C4-2B (cell line): ENCODE measurements around the gene TRAPPC3.
A peak's percentile ranks its signal among the peaks of the same experiment; 100 is the strongest.
"Not testable (repeated sequence)": the region's sequence is repeated elsewhere in the genome, so short reads cannot be mapped to it uniquely, and the experiment has no call there.

Source experiments
- H3K27ac ChIP-seq: fragments of 450-650 bp; 2 replicates; pipeline ENCODE4 v1.5.1; 2017
- CTCF ChIP-seq: fragments of 450-650 bp; conservative IDR thresholded peaks from 2 replicates; pipeline ENCODE4 v1.5.1; 2017; ENCODE audit warnings: mild to moderate bottlenecking
- ZFX ChIP-seq: fragments of 450-650 bp; IDR thresholded peaks from 2 replicates; pipeline ENCODE4 v1.6.1; 2017

TRAPPC3 gene

GRCh38 chr1:36149237-36149972, at the start of gene TRAPPC3:
Gene TRAPPC3, minus strand, starts transcription at chr1:36149486. Its CDS starts 108 bp downstream, at chr1:36149378.
- TF ChIP-seq CTCF, result peak; percentile 99
- peak; percentile 76; the same call in 1 of the 2 replicates for TF ChIP-seq ZFX
- H3K27ac ChIP-seq, result peak within 1 kb of the TSS; percentile 87

- TF ChIP-seq ZFX (no peak), CTCF (no peak)
- peak overlapping the region; percentile 65; the same call in 1 of the 2 replicates for H3K27ac ChIP-seq
These were observed 49.4 kb upstream of the TRAPPC3 start for GRCh38 chr1:36198641-36199040.

- H3K27ac ChIP-seq, result not testable (repeated sequence)
These were observed 47.5 kb upstream of the TRAPPC3 start for GRCh38 chr1:36196805-36197204.

- no peak for TF ChIP-seq ZFX
- TF ChIP-seq CTCF, result peak; percentile 93
- H3K27ac ChIP-seq, result peak overlapping the region; percentile 16
These were observed 38.7 kb upstream of the TRAPPC3 start for GRCh38 chr1:36187800-36188593.

- no peak overlapping the region for H3K27ac ChIP-seq
- TF ChIP-seq ZFX, result no peak
- no peak for TF ChIP-seq CTCF
These were observed 34.1 kb upstream of the TRAPPC3 start for GRCh38 chr1:36183309-36183856.

GRCh38 chr1:36182734-36183133, 33.4 kb upstream of the TRAPPC3 start:
- H3K27ac ChIP-seq, result no peak overlapping the region
- TF ChIP-seq ZFX (no peak), CTCF (no peak)

GRCh38 chr1:36179220-36179600, 29.9 kb upstream of the TRAPPC3 start:
- no peak overlapping the region for H3K27ac ChIP-seq
- TF ChIP-seq ZFX (no peak), CTCF (no peak)
